Endothelial cell of umbilical vein (primary cell): ENCODE results near the gene ZIM2.

ENCODE experiments used
- CTCF ChIP-seq, 2 donors: IDR thresholded peaks; 1 replicate in 1 of 2; 2 replicates in 1 of 2; pipeline ENCODE4 v1.5.1; 2011; ENCODE audit warnings: low read length in 2 of 2, mild to moderate bottlenecking in 2 of 2, moderate library complexity in 2 of 2, control low read depth in 1 of 2, inconsistent platforms in 1 of 2, low read depth in 1 of 2; ENCODE audit not compliant: insufficient read depth in 1 of 2; ENCODE audit errors: extremely low read depth in 1 of 2
- EZH2 ChIP-seq: IDR thresholded peaks from 2 replicates; pipeline ENCODE4 v1.6.1; 2012; ENCODE audit warnings: borderline replicate concordance, low read depth, mild to moderate bottlenecking, moderate library complexity, low read length, inconsistent platforms; ENCODE audit not compliant: severe bottlenecking
- POLR2A ChIP-seq: IDR thresholded peaks from 2 replicates; pipeline ENCODE4 v1.6.1; 2012; ENCODE audit warnings: low read depth, mild to moderate bottlenecking, control low read depth, low read length
- POLR2AphosphoS5 ChIP-seq: IDR thresholded peaks from 2 replicates; pipeline ENCODE4 v1.6.1; 2012; ENCODE audit warnings: low read depth, mild to moderate bottlenecking, control low read depth, low read length, moderate library complexity; ENCODE audit not compliant: insufficient read depth

DNA sequence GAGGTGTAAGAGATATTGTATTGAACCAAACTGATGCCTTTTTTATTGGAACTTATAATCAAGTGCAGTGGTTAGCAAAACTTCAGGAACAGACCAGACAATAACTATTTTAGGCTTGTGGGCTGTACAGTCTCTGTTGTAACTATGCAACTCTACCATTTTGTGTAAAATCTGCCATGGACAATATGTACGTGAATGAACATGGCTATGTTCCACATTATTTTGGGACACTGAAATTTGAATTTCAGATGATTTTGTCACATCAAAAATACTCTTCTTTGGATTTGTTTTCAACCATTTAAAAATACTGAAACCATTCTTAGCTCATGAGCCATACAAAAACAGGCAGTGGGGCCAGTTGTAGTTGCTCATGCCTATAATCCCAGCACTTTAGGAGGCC, 27.9 kb upstream of the ZIM2 start:
- TF ChIP-seq POLR2AphosphoS5 (no peak), EZH2 (no peak), CTCF (IDR thresholded peaks at IDR 0.05; ENCODE audit: extremely low read depth in 1 of 2, insufficient read depth in 1 of 2, low read depth in 1 of 2, low read length in 2 of 2) (no peak), POLR2A (no peak)
